Measurements from ENCODE around the gene PCDH19. TPM values are rescaled to one million over a fixed set of nuclear protein-coding genes. Genes with fewer than 3 reads are reported as not detected.

The PCDH19 gene
- total and polyA plus RNA-seq, 5 donors: 0.25 to 0.40 (median 0.33) TPM

DNA sequence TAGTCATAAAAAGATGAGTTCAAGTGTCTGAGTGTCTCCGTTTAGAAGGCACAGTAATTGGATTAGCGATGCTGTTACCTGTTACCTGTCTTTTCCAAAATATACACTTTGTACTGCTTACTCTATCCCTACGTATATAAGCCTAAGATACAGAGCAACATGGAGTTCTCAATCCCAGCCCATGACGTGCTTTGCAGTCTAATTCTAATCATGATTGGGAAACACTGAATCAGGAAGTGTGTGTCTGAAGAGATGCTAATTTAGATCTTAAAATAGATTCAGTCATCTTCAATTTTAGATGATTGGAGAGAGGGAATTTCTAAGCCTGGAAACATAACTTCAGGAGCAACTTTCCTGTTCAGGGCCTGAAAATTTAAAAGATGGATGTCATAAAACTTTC lies 115.1 kb downstream of the PCDH19 start:
- 83% methylated on average over 4 of the region's 4 CpGs for WGBS
- intact Hi-C loops (cut with DNase I): no loop called here
- DNase-seq (no peak), ATAC-seq (no peak)
- H3K27me3 ChIP-seq (ENCODE audit: control insufficient read depth, insufficient read depth): no peaks in the 10 kb centered on the region
- no peak overlapping the region for H3K27ac ChIP-seq (ENCODE audit: low read length)
- no peaks in the 10 kb centered on the region for H3K9me3 ChIP-seq (ENCODE audit: control insufficient read depth, low read length)
- H3K4me1 ChIP-seq (ENCODE audit: control insufficient read depth, insufficient read depth, low read length): no peaks in the 10 kb centered on the region
- H3K4me3 ChIP-seq (ENCODE audit: low read length): no peak overlapping the region

GRCh38 chrX:100289066-100289558 lies 121.0 kb downstream of the PCDH19 start:
- intact Hi-C loops (cut with DNase I): no loop called here
- H3K4me1 ChIP-seq (ENCODE audit: control insufficient read depth, insufficient read depth, low read length): no peaks in the 10 kb centered on the region
- H3K27ac ChIP-seq (ENCODE audit: low read length): no peak overlapping the region
- no peak for DNase-seq
- H3K4me3 ChIP-seq (ENCODE audit: low read length): no peak overlapping the region
- no peaks in the 10 kb centered on the region for H3K27me3 ChIP-seq (ENCODE audit: control insufficient read depth, insufficient read depth)
- no peaks in the 10 kb centered on the region for H3K9me3 ChIP-seq (ENCODE audit: control insufficient read depth, low read length)
- no peak for ATAC-seq

DNA sequence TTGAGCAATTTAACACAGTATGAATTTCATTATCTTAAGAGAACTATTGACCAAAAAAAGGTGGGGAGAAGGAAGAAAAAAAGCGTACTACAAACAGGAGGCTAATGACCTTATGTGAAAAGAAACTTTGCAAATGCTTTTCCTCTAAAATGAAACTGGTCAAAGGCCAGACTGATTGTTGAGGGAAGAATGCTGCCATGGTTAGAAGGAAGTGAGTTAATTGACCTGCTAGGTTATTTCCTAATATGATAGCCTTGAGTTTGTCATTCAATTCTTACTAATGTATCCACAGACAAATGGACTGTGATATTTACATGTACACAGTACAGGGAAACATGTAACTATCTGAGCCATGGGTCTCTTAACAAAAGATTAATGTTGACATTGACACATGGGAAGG lies 132.8 kb downstream of the PCDH19 start:
- intact Hi-C loops (cut with DNase I): no loop called here
- no peak for ATAC-seq

GRCh38 chrX:100274916-100275315 lies 135.2 kb downstream of the PCDH19 start:
- DNase-seq (no peak), ATAC-seq (no peak)
- no peaks in the 10 kb centered on the region for H3K4me1 ChIP-seq (ENCODE audit: control insufficient read depth, insufficient read depth, low read length)
- H3K4me3 ChIP-seq (ENCODE audit: low read length): no peak overlapping the region
- H3K27me3 ChIP-seq (ENCODE audit: control insufficient read depth, insufficient read depth): no peaks in the 10 kb centered on the region
- no peak overlapping the region for H3K27ac ChIP-seq (ENCODE audit: low read length)
- intact Hi-C loops (cut with DNase I): no loop called here
- no peaks in the 10 kb centered on the region for H3K9me3 ChIP-seq (ENCODE audit: control insufficient read depth, low read length)
- 75% methylated on average over 3 of the region's 3 CpGs for WGBS

More for the DNA sequence above, 132.8 kb downstream of the PCDH19 start:
- 55% methylated on average over 1 of the region's 1 CpG for WGBS
- Histone ChIP-seq H3K4me1 (ENCODE audit: control insufficient read depth, insufficient read depth, low read length) (no peaks in the 10 kb centered on the region), H3K27me3 (ENCODE audit: control insufficient read depth, insufficient read depth) (no peaks in the 10 kb centered on the region), H3K9me3 (ENCODE audit: control insufficient read depth, low read length) (no peaks in the 10 kb centered on the region), H3K4me3 (ENCODE audit: low read length) (no peak overlapping the region), H3K27ac (ENCODE audit: low read length) (no peak overlapping the region)
- DNase-seq: no peak

DNA sequence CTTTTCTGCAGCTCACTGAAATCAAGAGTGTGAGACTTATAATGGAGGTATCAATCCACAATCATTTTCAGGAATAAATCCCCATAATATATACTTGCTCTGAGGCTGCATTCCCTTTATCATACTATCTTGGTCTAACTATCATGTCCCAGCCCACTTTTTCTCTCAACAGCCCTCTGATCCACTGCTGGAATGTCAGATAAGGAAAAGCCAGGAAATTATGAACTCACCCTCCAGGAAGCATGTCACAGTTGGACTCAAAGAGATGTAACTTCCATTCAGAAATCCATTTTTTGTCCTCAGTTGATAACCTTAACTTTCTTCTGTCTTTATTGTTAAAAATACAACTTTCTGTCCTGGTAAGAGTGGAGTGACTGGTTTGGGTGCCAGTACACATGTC lies 144.9 kb downstream of the PCDH19 start:
- H3K27me3 ChIP-seq (ENCODE audit: control insufficient read depth, insufficient read depth): no peaks in the 10 kb centered on the region
- no peak overlapping the region for H3K4me3 ChIP-seq (ENCODE audit: low read length)
- ATAC-seq: no peak
- no peaks in the 10 kb centered on the region for H3K4me1 ChIP-seq (ENCODE audit: control insufficient read depth, insufficient read depth, low read length)
- H3K9me3 ChIP-seq (ENCODE audit: control insufficient read depth, low read length): no peaks in the 10 kb centered on the region
- intact Hi-C loops (cut with DNase I): no loop called here
- no peak for DNase-seq
- no peak overlapping the region for H3K27ac ChIP-seq (ENCODE audit: low read length)

DNA sequence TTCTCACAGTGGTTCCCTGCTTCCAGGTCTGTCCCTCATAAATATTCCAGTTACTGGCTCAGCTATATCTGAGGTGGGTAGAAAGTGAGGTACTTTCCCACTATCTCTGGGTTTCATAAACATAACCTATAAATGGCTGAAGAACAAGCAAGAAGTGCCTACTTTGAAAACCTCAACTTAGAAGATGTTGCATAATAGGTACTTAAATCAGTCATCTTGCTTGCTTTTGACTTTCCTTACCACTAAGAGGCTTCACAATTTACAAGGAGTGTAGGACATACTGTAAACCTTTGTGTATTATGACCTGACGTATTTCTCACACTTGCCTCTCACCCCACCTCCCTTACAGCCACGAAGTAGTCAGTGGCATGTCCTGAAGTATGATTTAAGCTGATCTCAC lies 145.9 kb downstream of the PCDH19 start:
- Histone ChIP-seq H3K4me1 (ENCODE audit: control insufficient read depth, insufficient read depth, low read length) (no peaks in the 10 kb centered on the region), H3K27me3 (ENCODE audit: control insufficient read depth, insufficient read depth) (no peaks in the 10 kb centered on the region), H3K4me3 (ENCODE audit: low read length) (no peak overlapping the region), H3K27ac (ENCODE audit: low read length) (no peak overlapping the region), H3K9me3 (ENCODE audit: control insufficient read depth, low read length) (no peaks in the 10 kb centered on the region)
- 53% methylated on average over 2 of the region's 2 CpGs for WGBS
- ATAC-seq: no peak
- intact Hi-C loops (cut with DNase I): no loop called here
- DNase-seq: no peak

DNA sequence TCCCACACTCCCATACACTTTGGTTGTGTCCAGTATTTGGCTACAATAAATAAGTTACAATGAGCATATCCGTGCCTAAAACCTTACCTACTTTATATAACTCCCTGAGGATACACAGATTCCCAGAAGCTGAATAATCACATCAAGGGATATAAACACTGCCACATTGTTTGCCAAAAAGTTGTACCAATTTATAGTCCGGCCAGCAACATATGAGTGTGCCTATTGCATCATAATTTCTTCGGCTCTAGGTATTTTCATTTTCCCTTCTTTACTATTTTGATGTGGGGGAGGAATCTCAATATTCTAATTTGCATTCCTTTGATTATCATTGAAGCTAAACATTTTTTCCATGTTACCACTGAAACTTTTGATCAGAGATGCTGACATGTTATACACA lies 146.4 kb downstream of the PCDH19 start:
- Histone ChIP-seq H3K9me3 (ENCODE audit: control insufficient read depth, low read length) (no peaks in the 10 kb centered on the region), H3K27me3 (ENCODE audit: control insufficient read depth, insufficient read depth) (no peaks in the 10 kb centered on the region), H3K27ac (ENCODE audit: low read length) (no peak overlapping the region), H3K4me1 (ENCODE audit: control insufficient read depth, insufficient read depth, low read length) (no peaks in the 10 kb centered on the region), H3K4me3 (ENCODE audit: low read length) (no peak overlapping the region)
- ATAC-seq (no peak), DNase-seq (no peak)
- intact Hi-C loops (cut with DNase I): no loop called here
- whole genome bisulfite sequencing: 69% methylated on average over 3 of the region's 3 CpGs

DNA sequence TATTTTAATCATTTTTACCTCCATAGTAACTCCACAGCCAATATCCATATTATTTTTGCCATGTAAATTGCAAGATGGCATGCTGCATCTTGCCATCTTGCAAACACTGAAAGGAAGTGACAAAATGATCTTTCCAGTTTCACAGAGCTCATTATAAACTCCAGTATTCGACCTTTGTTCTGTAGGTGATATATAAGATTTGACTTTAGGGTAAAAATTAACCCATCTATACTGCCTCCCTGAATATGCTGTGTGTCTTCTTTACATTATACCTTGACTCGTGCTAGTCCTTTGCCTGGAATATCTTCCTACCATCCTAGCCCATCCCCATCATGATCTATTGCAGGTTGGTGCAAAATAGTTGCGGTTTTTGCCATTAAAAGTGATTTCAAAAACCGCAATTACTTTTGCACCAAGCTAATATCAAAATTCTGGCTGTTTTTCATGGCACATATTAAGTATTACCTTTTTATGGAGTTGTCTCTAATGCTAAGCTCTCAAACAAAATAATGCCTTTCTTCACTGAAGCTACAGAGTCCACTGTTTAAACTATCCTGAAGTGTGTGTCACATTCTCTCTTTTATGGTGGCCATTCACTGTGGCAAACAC lies 161.1 kb downstream of the PCDH19 start:
- no peak for DNase-seq
- WGBS: 79% methylated on average over 4 of the region's 4 CpGs
- no peak overlapping the region for H3K27ac ChIP-seq (ENCODE audit: low read length)
- no peak for ATAC-seq
- no peaks in the 10 kb centered on the region for H3K9me3 ChIP-seq (ENCODE audit: control insufficient read depth, low read length)
- no peaks in the 10 kb centered on the region for H3K4me1 ChIP-seq (ENCODE audit: control insufficient read depth, insufficient read depth, low read length)
- no peaks in the 10 kb centered on the region for H3K27me3 ChIP-seq (ENCODE audit: control insufficient read depth, insufficient read depth)
- intact Hi-C loops (cut with DNase I): no loop called here
- no peak overlapping the region for H3K4me3 ChIP-seq (ENCODE audit: low read length)

DNA sequence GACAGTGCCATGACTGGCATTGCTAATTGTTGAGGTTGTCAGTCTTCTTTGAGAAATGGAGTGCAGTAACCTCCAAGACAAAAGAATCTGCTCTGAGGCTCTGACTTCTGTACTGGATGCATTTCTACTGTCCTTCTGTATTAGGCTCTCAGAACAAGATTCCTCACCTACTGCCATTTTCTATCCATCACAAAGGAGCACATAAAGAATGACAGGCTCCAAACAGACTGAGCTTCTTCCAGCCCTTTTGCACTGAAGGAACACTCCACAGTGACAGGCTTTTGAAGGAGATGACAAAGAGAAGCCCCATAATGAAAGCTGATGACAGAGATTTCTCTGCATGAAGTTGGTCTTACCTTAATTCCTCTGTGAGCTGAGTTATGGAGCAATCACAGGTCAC lies 162.2 kb downstream of the PCDH19 start:
- intact Hi-C loops (cut with DNase I): no loop called here
- Histone ChIP-seq H3K27ac (ENCODE audit: low read length) (no peak overlapping the region), H3K4me3 (ENCODE audit: low read length) (no peak overlapping the region), H3K9me3 (ENCODE audit: control insufficient read depth, low read length) (no peaks in the 10 kb centered on the region), H3K27me3 (ENCODE audit: control insufficient read depth, insufficient read depth) (no peaks in the 10 kb centered on the region), H3K4me1 (ENCODE audit: control insufficient read depth, insufficient read depth, low read length) (no peaks in the 10 kb centered on the region)
- no peak for ATAC-seq
- no peak for DNase-seq

- Histone ChIP-seq H3K4me3 (ENCODE audit: low read length) (no peak overlapping the region), H3K27me3 (ENCODE audit: control insufficient read depth, insufficient read depth) (no peaks in the 10 kb centered on the region), H3K4me1 (ENCODE audit: control insufficient read depth, insufficient read depth, low read length) (no peaks in the 10 kb centered on the region), H3K27ac (ENCODE audit: low read length) (no peak overlapping the region), H3K9me3 (ENCODE audit: control insufficient read depth, low read length) (no peaks in the 10 kb centered on the region)
- DNase-seq (no peak), ATAC-seq (no peak)
- intact Hi-C loops (cut with DNase I): no loop called here
- 89% methylated on average over 1 of the region's 1 CpG for whole genome bisulfite sequencing
Observed at GRCh38 chrX:100244681-100245080, 165.4 kb downstream of the PCDH19 start.
